CD1c-positive myeloid dendritic cell (primary cell): ENCODE data around the gene SLC12A7.
A peak's percentile ranks its signal among the peaks of the same experiment; 100 is the strongest.

ENCODE experiments used
- DNase-seq: peaks from one replicate; pipeline ENCODE4 v3.0.0-alpha.2; 2016; ENCODE audit errors: extremely low spot score

SLC12A7 gene

GRCh38 chr5:1019001-1019905 lies 92.6 kb downstream of the SLC12A7 start:
- no peak for DNase-seq

GRCh38 chr5:1018596-1018995 lies 93.3 kb downstream of the SLC12A7 start:
- DNase-seq, result no peak

- no peak for DNase-seq
These were observed 94.0 kb downstream of the SLC12A7 start for GRCh38 chr5:1017691-1018455.

GRCh38 chr5:1017056-1017455 lies 94.8 kb downstream of the SLC12A7 start:
- DNase-seq, result no peak

- no peak for DNase-seq
These were observed 95.4 kb downstream of the SLC12A7 start for GRCh38 chr5:1016476-1016875.

GRCh38 chr5:1016036-1016435 lies 95.8 kb downstream of the SLC12A7 start:
- no peak for DNase-seq

GRCh38 chr5:1015507-1015906 lies 96.4 kb downstream of the SLC12A7 start:
- DNase-seq, result no peak

GRCh38 chr5:1014781-1015221 lies 97.1 kb downstream of the SLC12A7 start:
- DNase-seq, result no peak

- DNase-seq, result no peak
These were observed 97.5 kb downstream of the SLC12A7 start for GRCh38 chr5:1014346-1014745.

- DNase-seq, result no peak
These were observed 97.9 kb downstream of the SLC12A7 start for GRCh38 chr5:1013948-1014301.

- no peak for DNase-seq
These were observed 98.5 kb downstream of the SLC12A7 start for GRCh38 chr5:1013238-1013947.

GRCh38 chr5:1012900-1013237 lies 99.0 kb downstream of the SLC12A7 start:
- DNase-seq, result no peak

GRCh38 chr5:1012313-1012841 lies 99.5 kb downstream of the SLC12A7 start:
- no peak for DNase-seq

- DNase-seq, result no peak
These were observed 100.0 kb downstream of the SLC12A7 start for GRCh38 chr5:1011741-1012312.

GRCh38 chr5:1011226-1011631 lies 100.6 kb downstream of the SLC12A7 start:
- DNase-seq, result no peak

GRCh38 chr5:1010641-1011046 lies 101.2 kb downstream of the SLC12A7 start:
- DNase-seq, result no peak

- DNase-seq, result no peak
These were observed 101.7 kb downstream of the SLC12A7 start for GRCh38 chr5:1010181-1010510.

- DNase-seq, result no peak
These were observed 102.3 kb downstream of the SLC12A7 start for GRCh38 chr5:1009359-1010180.

GRCh38 chr5:1008451-1009358 lies 103.2 kb downstream of the SLC12A7 start, which contains the start of gene NKD2:
Gene NKD2, plus strand, starts transcription at chr5:1008802. Its CDS starts 256 bp downstream, at chr5:1009058.
- DNase-seq, result peak; percentile 18
